Hematopoietic multipotent progenitor cell (in vitro differentiated cells): ENCODE results near the gene IRX1. TPM values are rescaled to one million over a fixed set of nuclear protein-coding genes. Genes with fewer than 3 reads are reported as not detected.

Source experiments
- DNase-seq, 3 donors: peaks; one replicate each; pipeline ENCODE4 v3.0.0-alpha.2; 2011 to 2015; ENCODE audit warnings: low read depth in 2 of 3, low spot score in 2 of 3
- total RNA-seq: library from RNA; depleted of rRNA; stranded (reverse); fragments of >200 nt; gene quantifications from one replicate; pipeline ENCODE4 v1.2.3, GENCODE V29; 2012

IRX1 gene
- total RNA-seq = 0.81 TPM

- DNase-seq = peak in 1 of 3 donors; percentile 9
These were observed at the start of gene IRX1 for GRCh38 chr5:3595006-3595961. IRX1 (plus strand) TSS chr5:3595832; CDS start chr5:3596106, 274 bp downstream.

GRCh38 chr5:3546028-3546427 is 49.6 kb upstream of the IRX1 start:
- no peak for DNase-seq

GRCh38 chr5:3564116-3564515 is 31.5 kb upstream of the IRX1 start:
- DNase-seq = no peak

DNA sequence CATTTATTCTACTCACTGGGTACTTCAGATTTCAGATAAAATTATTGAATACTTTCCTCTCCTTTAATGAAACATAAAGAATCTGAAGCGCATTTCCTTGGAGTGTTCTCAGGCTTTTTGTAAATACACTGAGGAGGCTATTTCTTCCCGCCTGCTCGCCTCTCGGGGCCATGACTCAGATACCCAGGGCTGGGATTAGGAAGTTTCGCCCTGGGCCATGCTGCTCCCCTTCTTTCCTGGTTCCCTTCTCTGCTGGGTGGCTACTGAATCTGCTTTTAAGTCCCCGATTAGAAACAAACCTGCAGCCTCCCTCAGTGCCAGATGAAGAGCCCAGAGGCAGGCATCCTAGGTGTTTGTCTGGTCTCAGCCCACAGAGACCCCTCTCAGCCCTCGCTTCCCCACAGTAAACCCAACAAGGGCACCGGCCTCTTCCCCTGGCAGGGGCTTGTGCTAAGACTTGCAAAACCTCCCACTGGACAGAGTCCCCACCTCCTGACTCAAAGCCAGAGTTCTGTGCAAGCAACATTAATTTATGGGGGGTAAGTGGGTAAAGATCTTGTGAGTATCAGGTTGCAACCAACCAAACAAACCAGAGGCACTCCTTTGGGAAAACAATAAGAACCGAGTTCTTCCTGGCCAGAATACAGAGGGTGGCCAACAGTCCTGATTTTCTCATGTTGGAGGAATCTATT is 30.7 kb upstream of the IRX1 start:
- no peak for DNase-seq

DNA sequence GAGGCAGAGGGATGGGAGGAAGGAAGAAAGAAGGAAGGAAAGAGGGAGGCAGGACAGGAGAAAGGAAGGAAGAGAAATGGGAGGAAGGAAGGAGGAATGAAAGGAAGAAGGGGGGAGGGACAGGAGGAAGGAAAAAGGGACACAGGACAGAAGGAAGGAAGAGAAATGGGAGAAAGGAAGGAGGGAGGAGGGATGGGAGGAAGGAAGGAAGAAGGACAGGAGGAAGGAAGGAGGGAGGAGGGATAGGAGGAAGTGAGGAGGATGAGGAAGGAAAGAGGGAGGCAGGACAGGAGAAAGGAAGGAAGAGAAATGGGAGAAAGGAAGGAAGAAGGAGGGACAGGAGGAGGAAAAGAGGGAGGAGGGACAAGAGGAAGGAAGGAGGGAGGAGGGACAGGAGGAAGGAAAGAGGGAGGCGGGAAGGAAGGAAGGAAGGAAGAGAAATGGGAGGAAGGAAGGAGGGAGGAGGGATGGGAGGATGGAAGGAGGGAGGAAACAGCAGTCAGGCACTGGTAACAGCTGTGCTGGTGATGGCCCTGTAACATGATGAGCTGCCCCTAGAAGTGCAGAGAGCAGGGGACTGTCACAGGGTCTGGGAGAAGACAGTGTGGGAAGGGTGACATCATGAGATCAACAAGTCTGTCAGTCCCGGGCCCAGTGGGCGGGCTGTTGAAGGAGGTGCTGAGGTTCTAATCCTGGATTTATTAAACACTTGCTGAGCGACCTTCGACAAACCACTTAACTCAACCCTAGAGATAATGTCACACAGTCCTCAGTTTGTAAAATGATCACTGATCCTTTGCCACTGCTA is 10.7 kb upstream of the IRX1 start:
- no peak for DNase-seq

GRCh38 chr5:3590161-3590966 is 5.3 kb upstream of the IRX1 start:
- DNase-seq = peak in 1 of 3 donors; percentile 13

GRCh38 chr5:3590967-3591900 is 4.4 kb upstream of the IRX1 start:
- DNase-seq = no peak

DNA sequence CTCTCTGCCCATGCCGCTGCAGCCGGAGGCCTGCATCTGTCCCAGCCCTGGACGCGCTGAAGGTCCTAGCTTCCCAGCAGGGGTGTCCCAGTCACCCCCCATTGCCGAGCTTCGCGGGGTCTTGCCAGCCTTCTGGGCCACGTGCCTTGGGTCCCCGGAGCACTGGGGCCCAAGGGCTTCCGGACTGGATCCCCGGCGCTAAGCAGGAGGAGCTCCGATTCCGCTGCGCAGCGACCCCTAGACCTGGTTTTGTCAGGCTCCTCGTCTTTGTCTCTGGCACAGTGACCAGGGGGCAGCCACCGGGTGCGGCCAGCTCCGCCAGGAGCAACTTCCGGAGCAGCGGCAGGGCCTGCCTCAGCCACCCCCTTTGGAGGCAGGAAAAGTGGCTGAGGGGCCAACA is 3.3 kb upstream of the IRX1 start:
- DNase-seq = no peak

- no peak for DNase-seq
These were observed 1.7 kb upstream of the IRX1 start for GRCh38 chr5:3593771-3594509.

DNA sequence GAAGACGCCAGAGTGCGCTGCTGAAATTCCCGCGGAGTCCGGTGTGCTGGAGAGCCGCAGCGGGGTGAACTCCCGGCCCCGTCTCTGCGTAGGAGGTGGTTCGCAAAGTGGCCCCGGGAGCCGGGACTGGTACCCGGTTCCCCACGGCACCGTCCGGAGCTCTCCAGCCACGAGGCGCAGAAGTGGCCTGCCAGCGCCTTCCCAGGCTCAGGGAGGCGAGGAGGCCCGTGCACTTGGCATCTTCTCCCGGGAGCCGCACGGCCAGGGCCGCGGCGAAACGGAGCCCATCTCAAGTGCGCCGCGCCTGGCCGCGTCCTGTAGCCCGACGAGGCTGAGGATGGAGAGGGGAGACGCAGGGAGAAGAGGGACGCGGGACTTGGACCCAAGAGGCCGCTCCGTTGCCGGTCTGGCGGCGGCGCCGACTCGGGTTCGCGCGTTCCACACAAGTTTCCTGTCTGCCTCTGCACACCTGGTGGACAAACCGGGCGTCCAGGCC is 1.1 kb upstream of the IRX1 start:
- no peak for DNase-seq

- peak in 1 of 3 donors; percentile 29 for DNase-seq
These were observed 711 bp downstream of the IRX1 start for GRCh38 chr5:3596261-3596825.

- peak in 1 of 3 donors; percentile 14 for DNase-seq
These were observed 1.2 kb downstream of the IRX1 start for GRCh38 chr5:3596857-3597166.

GRCh38 chr5:3597167-3598007 is 1.8 kb downstream of the IRX1 start:
- DNase-seq = peak in 1 of 3 donors; percentile 24

DNA sequence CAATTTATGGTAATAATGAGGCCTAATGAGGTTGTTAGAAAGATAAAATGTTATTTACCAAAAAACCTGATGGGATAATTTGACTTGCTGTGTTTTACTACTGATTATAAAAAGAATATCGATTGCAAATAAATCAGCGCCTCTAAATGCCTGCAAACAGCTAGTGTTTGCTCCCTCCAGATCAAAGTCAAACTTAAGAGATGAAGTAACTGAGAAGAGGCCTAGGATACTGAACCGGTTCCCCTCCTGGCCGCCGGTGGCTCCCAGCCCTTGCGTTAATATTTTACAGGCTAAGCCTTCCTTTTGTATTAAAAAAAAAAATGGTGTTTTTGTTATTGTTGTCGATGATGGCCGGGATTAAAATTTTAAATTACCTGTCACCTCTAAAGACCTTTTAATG is 2.6 kb downstream of the IRX1 start:
- no peak for DNase-seq

DNA sequence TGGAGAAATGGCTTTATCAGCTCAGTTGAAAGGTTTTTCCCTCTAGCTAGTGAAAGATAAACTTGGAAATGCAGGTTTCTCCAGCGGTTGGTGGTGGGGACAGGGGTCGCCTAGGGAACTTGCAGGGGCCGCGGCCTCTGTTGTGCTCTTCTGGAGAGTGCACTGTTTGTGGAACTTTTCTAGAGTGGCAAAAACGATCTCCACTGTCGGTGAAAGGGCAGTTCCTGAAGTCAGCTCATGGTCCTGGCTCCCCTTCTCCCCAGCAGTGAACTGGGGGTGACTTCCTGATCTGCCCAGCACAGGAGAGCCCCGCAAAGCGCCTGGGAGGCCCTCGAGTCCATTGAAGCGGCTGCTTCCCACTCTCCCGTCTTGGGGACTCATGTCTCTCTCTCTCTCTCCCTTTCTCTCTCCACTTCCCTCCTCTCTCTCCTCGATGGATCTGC is 3.2 kb downstream of the IRX1 start:
- no peak for DNase-seq

DNA sequence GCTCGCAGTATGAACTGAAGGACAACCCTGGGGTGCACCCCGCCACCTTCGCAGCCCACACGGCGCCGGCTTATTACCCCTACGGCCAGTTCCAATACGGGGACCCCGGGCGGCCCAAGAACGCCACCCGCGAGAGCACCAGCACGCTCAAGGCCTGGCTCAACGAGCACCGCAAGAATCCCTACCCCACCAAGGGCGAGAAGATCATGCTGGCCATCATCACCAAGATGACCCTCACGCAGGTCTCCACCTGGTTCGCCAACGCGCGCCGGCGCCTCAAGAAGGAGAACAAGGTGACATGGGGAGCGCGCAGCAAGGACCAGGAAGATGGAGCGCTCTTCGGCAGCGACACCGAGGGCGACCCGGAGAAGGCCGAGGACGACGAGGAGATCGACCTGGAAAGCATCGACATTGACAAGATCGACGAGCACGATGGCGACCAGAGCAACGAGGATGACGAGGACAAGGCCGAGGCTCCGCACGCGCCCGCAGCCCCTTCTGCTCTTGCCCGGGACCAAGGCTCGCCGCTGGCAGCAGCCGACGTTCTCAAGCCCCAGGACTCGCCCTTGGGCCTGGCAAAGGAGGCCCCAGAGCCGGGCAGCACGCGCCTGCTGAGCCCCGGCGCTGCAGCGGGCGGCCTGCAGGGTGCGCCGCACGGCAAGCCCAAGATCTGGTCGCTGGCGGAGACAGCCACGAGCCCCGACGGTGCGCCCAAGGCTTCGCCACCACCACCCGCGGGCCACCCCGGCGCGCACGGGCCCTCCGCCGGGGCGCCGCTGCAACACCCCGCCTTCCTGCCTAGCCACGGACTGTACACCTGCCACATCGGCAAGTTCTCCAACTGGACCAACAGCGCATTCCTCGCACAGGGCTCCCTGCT is 3.8 kb downstream of the IRX1 start:
- DNase-seq = peak in 1 of 3 donors; percentile 43
